H9 (cell line): ENCODE results near the gene CST11. TPM values are rescaled to one million over a fixed set of nuclear protein-coding genes. Genes with fewer than 3 reads are reported as not detected.
"Not testable (repeated sequence)": the region's sequence is repeated elsewhere in the genome, so short reads cannot be mapped to it uniquely, and the experiment has no call there.

Experiments used
- DNase-seq: peaks from one replicate; pipeline ENCODE4 v3.0.0-alpha.2; 2017
- H2AFZ ChIP-seq: one replicate; pipeline ENCODE4 v1.6.1; 2013; ENCODE audit warnings: mild to moderate bottlenecking, low read length, control low read depth, moderate library complexity
- H2AK5ac ChIP-seq: 2 replicates; pipeline ENCODE4 v1.6.1; 2013; ENCODE audit warnings: low read length, control low read depth, mixed read lengths; ENCODE audit not compliant: insufficient read length
- H2BK120ac ChIP-seq: one replicate; pipeline ENCODE4 v1.6.1; 2013; ENCODE audit warnings: low read depth, mild to moderate bottlenecking, low read length, control low read depth, inconsistent platforms; ENCODE audit not compliant: poor library complexity, severe bottlenecking
- H2BK12ac ChIP-seq: 2 replicates; pipeline ENCODE4 v1.6.1; 2013; ENCODE audit warnings: low read length, control low read depth, mixed read lengths, low read depth; ENCODE audit not compliant: insufficient read length
- H2BK15ac ChIP-seq: 2 replicates; pipeline ENCODE4 v1.6.1; 2013; ENCODE audit warnings: low read depth, low read length, control low read depth
- H2BK20ac ChIP-seq: one replicate; pipeline ENCODE4 v1.6.1; 2013; ENCODE audit warnings: low read depth, mild to moderate bottlenecking, low read length, control low read depth, inconsistent platforms; ENCODE audit not compliant: poor library complexity, severe bottlenecking
- H2BK5ac ChIP-seq: 2 replicates; pipeline ENCODE4 v1.6.1; 2013; ENCODE audit warnings: low read length, control low read depth, mixed read lengths; ENCODE audit not compliant: insufficient read length
- H3K14ac ChIP-seq: 2 replicates; pipeline ENCODE4 v1.6.1; 2013; ENCODE audit warnings: low read length, control low read depth; ENCODE audit not compliant: insufficient read depth
- H3K18ac ChIP-seq: 2 replicates; pipeline ENCODE4 v1.6.1; 2013; ENCODE audit warnings: low read depth, mild to moderate bottlenecking, mixed read lengths, low read length, control low read depth; ENCODE audit not compliant: insufficient read length
- H3K23ac ChIP-seq: 2 replicates; pipeline ENCODE4 v1.6.1; 2013; ENCODE audit warnings: low read length, control low read depth, mixed read lengths, low read depth; ENCODE audit not compliant: insufficient read length
- H3K23me2 ChIP-seq: 2 replicates; pipeline ENCODE4 v1.6.1; 2013; ENCODE audit warnings: low read depth, mild to moderate bottlenecking, mixed read lengths, low read length, control low read depth; ENCODE audit not compliant: insufficient read length, poor library complexity, severe bottlenecking
- H3K27ac ChIP-seq: 2 replicates; pipeline ENCODE4 v1.5.1; 2013; ENCODE audit warnings: low read length, control low read depth, mixed read lengths, low read depth; ENCODE audit not compliant: insufficient read length
- H3K27me3 ChIP-seq: 2 replicates; pipeline ENCODE4 v1.6.1; 2013; ENCODE audit warnings: low read length, control low read depth, inconsistent platforms; ENCODE audit not compliant: insufficient read depth
- H3K4ac ChIP-seq: 2 replicates; pipeline ENCODE4 v1.6.1; 2013; ENCODE audit warnings: low read depth, mild to moderate bottlenecking, control low read depth, inconsistent platforms, low read length, moderate library complexity
- H3K4me1 ChIP-seq: 2 replicates; pipeline ENCODE4 v1.6.1; 2013; ENCODE audit warnings: low read length, control low read depth, inconsistent platforms; ENCODE audit not compliant: insufficient read depth
- H3K4me2 ChIP-seq: 2 replicates; pipeline ENCODE4 v1.6.1; 2013; ENCODE audit warnings: low read length, control low read depth, mixed read lengths; ENCODE audit not compliant: insufficient read length, insufficient read depth
- H3K56ac ChIP-seq: 2 replicates; pipeline ENCODE4 v1.6.1; 2013; ENCODE audit warnings: low read depth, mild to moderate bottlenecking, mixed read lengths, low read length, control low read depth; ENCODE audit not compliant: insufficient read length
- H3K79me1 ChIP-seq: 2 replicates; pipeline ENCODE4 v1.6.1; 2013; ENCODE audit warnings: low read depth, mild to moderate bottlenecking, moderate library complexity, low read length, control low read depth, inconsistent platforms; ENCODE audit not compliant: insufficient read depth, poor library complexity, severe bottlenecking
- H3K79me2 ChIP-seq: 2 replicates; pipeline ENCODE4 v1.6.1; 2013; ENCODE audit warnings: low read length, control low read depth, inconsistent platforms; ENCODE audit not compliant: insufficient read depth
- H3K9ac ChIP-seq: 2 replicates; pipeline ENCODE4 v1.6.1; 2013; ENCODE audit warnings: low read length, control low read depth, mixed read lengths; ENCODE audit not compliant: insufficient read length; ENCODE audit errors: extremely low read depth
- H3K9me3 ChIP-seq: one replicate; pipeline ENCODE4 v1.6.1; 2013; ENCODE audit warnings: low read depth, low read length, inconsistent platforms; ENCODE audit not compliant: control insufficient read depth
- H3T11ph ChIP-seq: one replicate; pipeline ENCODE4 v1.6.1; 2013; ENCODE audit warnings: mild to moderate bottlenecking, low read length, control low read depth, inconsistent platforms
- H4K20me1 ChIP-seq: one replicate; pipeline ENCODE4 v1.6.1; 2013; ENCODE audit not compliant: control insufficient read depth, insufficient read length, insufficient read depth
- H4K5ac ChIP-seq: 2 replicates; pipeline ENCODE4 v1.6.1; 2013; ENCODE audit warnings: low read depth, mild to moderate bottlenecking, mixed read lengths, low read length, control low read depth; ENCODE audit not compliant: insufficient read length
- H4K8ac ChIP-seq: replicated peaks from 2 replicates; pipeline ENCODE4 v1.6.1; 2013; ENCODE audit warnings: low read length, control low read depth, mixed read lengths, low read depth; ENCODE audit not compliant: insufficient read length
- H4K91ac ChIP-seq: 2 replicates; pipeline ENCODE4 v1.6.1; 2013; ENCODE audit warnings: low read depth, mild to moderate bottlenecking, moderate library complexity, mixed read lengths, low read length, control low read depth; ENCODE audit not compliant: insufficient read length
- H3K27ac Mint-ChIP-seq, 3 experiments: 2 replicates in 2 of 3; 3 replicates in 1 of 3; pipeline ENCODE4 v1.8.0; 2020 to 2021; ENCODE audit warnings: mixed read lengths in 3 of 3, mild to moderate bottlenecking in 1 of 3, moderate library complexity in 1 of 3
- H3K27me3 Mint-ChIP-seq: 2 replicates; pipeline ENCODE4 v1.8.0; 2021; ENCODE audit warnings: low read depth, mild to moderate bottlenecking, moderate library complexity, mixed read lengths
- H3K36me3 Mint-ChIP-seq, 3 experiments: 2 replicates in 2 of 3; 3 replicates in 1 of 3; pipeline ENCODE4 v1.8.0; 2020 to 2021; ENCODE audit warnings: low read depth in 3 of 3, mixed read lengths in 3 of 3; ENCODE audit not compliant: insufficient read depth in 1 of 3
- H3K4me1 Mint-ChIP-seq, 2 experiments: 2 replicates each; pipeline ENCODE4 v1.8.0; 2020; ENCODE audit warnings: mixed read lengths in 2 of 2
- H3K4me3 Mint-ChIP-seq, 2 experiments: 2 replicates in 1 of 2; 3 replicates in 1 of 2; pipeline ENCODE4 v1.8.0; 2020 to 2021; ENCODE audit warnings: mild to moderate bottlenecking in 2 of 2, mixed read lengths in 2 of 2, moderate library complexity in 1 of 2
- H3K9me3 Mint-ChIP-seq, 2 experiments: 2 replicates in 1 of 2; 3 replicates in 1 of 2; pipeline ENCODE4 v1.8.0; 2020; ENCODE audit warnings: mild to moderate bottlenecking in 2 of 2, mixed read lengths in 2 of 2, moderate library complexity in 1 of 2
- WGBS: extraction: QIAGEN DNeasy Blood & Tissue Kit; methylation state at CpG from one replicate; pipeline ENCODE4 v1.1.7; 2013; ENCODE audit warnings: missing lambda C conversion rate, low lambda C conversion rate, mixed read lengths; ENCODE audit not compliant: insufficient read length; ENCODE audit errors: extremely low coverage; 5-methylcytosine and 5-hydroxymethylcytosine counted together
- total RNA-seq: library from RNA; stranded (reverse); gene quantifications from 2 replicates; pipeline ENCODE4 v1.2.1, GENCODE V29; 2021
- TF ChIP-seq, protein P1 (sequence below): fragments of 200-600 bp; sonication (generic); conservative IDR thresholded peaks from 3 replicates; pipeline ENCODE4 v1.8.0; 2021; ENCODE audit warnings: antibody characterized with exemption, mild to moderate bottlenecking

CST11 gene
- total RNA-seq, 1 experiment from 2014 or later, result not detected

DNA sequence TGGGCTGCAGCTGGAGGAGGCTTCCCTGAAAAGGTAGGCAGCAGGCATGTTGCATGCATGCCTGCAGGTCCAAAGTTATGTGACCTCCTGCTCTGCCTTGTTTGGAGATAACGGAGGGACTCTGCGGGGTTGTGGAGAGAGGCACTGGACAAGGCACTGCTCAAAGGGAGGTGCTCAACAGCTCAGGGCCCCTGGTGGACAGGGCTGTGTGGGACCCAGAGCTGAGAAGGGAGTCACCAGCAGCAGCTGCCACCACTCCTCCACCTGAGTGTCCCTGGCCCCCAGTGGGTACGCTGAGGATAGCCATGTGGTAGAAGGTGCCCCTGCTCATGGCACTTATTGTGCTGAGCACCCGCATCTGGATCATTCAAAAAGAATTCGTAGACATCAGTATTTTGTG, 22.7 kb upstream of the CST11 start:
- peaks cover 4% of the 10 kb centered on the region; the same call in 1 of the 2 replicates for H3K4me1 ChIP-seq
- no peak overlapping the region for H2BK15ac ChIP-seq
- H4K5ac ChIP-seq, result no peak overlapping the region
- WGBS, result no CpG with 5 or more reads among the region's 5 CpGs
- DNase-seq, result no peak
- H3K14ac ChIP-seq, result no peak overlapping the region; the same call in 1 of the 2 replicates
- H3K23me2 ChIP-seq, result no peaks in the 10 kb centered on the region
- no peaks in the 10 kb centered on the region for H3K27me3 ChIP-seq
- H2BK120ac ChIP-seq, result no peak overlapping the region
- H4K91ac ChIP-seq, result no peak overlapping the region
- no peak overlapping the region for H3K4me2 ChIP-seq
- H3K79me1 ChIP-seq, result no peaks in the 10 kb centered on the region
- H3K18ac ChIP-seq, result no peak overlapping the region
- no peak overlapping the region for H3K9ac ChIP-seq
- H3K27ac ChIP-seq, result no peak overlapping the region
- H2AK5ac ChIP-seq, result no peak overlapping the region
- TF ChIP-seq, protein P1, sequence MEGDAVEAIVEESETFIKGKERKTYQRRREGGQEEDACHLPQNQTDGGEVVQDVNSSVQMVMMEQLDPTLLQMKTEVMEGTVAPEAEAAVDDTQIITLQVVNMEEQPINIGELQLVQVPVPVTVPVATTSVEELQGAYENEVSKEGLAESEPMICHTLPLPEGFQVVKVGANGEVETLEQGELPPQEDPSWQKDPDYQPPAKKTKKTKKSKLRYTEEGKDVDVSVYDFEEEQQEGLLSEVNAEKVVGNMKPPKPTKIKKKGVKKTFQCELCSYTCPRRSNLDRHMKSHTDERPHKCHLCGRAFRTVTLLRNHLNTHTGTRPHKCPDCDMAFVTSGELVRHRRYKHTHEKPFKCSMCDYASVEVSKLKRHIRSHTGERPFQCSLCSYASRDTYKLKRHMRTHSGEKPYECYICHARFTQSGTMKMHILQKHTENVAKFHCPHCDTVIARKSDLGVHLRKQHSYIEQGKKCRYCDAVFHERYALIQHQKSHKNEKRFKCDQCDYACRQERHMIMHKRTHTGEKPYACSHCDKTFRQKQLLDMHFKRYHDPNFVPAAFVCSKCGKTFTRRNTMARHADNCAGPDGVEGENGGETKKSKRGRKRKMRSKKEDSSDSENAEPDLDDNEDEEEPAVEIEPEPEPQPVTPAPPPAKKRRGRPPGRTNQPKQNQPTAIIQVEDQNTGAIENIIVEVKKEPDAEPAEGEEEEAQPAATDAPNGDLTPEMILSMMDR, result no peak
- peaks cover 34 to 41% of the 10 kb centered on the region in 2 experiments for H3K4me1 Mint-ChIP-seq
- no peak overlapping the region for H3K4ac ChIP-seq
- no peak overlapping the region for H2BK12ac ChIP-seq
- no peak overlapping the region for H3K27ac Mint-ChIP-seq
- H3K27me3 Mint-ChIP-seq, result peaks cover 8% of the 10 kb centered on the region
- no peak overlapping the region for H2BK5ac ChIP-seq
- H3K36me3 Mint-ChIP-seq, result 0 out of 7 replicates have a peak, but pooled peaks cover 0 to 3% (median 0%) of the 10 kb centered on the region in 3 experiments
- H3T11ph ChIP-seq, result no peak overlapping the region
- no peaks in the 10 kb centered on the region for H3K79me2 ChIP-seq
- H4K8ac ChIP-seq, result no peak overlapping the region
- H3K9me3 Mint-ChIP-seq, result peaks cover 6 to 9% of the 10 kb centered on the region in 2 experiments; a peak in 3 of 5 replicates
- no peak overlapping the region for H2AFZ ChIP-seq
- no peak overlapping the region for H3K23ac ChIP-seq
- H3K56ac ChIP-seq, result no peak overlapping the region
- no peaks in the 10 kb centered on the region for H3K9me3 ChIP-seq
- H4K20me1 ChIP-seq, result no peaks in the 10 kb centered on the region
- no peak overlapping the region for H2BK20ac ChIP-seq
- no peak overlapping the region for H3K4me3 Mint-ChIP-seq

DNA sequence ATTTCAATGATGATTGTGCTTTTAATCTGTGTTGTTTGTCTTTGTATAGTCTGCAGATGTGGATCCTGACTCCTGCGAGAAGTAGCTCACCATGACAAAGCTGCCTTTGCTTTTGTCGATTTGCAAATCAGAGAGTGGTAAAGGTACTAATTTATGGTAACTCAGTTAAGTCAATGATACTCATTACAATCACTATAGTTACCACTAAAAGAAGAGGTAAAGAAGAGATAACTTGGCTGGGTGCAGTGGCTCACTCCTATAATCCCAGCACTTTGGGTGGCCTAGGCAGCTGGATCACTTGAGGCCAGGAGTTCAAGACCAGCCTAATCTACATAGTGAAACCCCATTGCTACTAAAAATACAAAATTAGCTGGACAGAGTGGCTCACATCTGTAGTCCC, 20.6 kb upstream of the CST11 start:
- not testable (repeated sequence) for H2BK15ac ChIP-seq, H2BK120ac ChIP-seq, H4K20me1 ChIP-seq, H3K23me2 ChIP-seq, H3K79me2 ChIP-seq, H3T11ph ChIP-seq, H3K4me1 ChIP-seq, H3K23ac ChIP-seq, H3K14ac ChIP-seq, H4K91ac ChIP-seq, H3K56ac ChIP-seq, H2AFZ ChIP-seq, H3K9me3 ChIP-seq, H2BK20ac ChIP-seq, H3K27me3 ChIP-seq, H4K5ac ChIP-seq, H4K8ac ChIP-seq, H2BK5ac ChIP-seq, H3K4me2 ChIP-seq, H3K4me3 Mint-ChIP-seq, H3K9ac ChIP-seq, H2BK12ac ChIP-seq, H3K36me3 Mint-ChIP-seq, H3K79me1 ChIP-seq, H3K18ac ChIP-seq, H3K9me3 Mint-ChIP-seq, H2AK5ac ChIP-seq, H3K4ac ChIP-seq, H3K27me3 Mint-ChIP-seq, H3K27ac ChIP-seq
- Mint-ChIP-seq H3K4me1 (peaks cover 44 to 60% of the 10 kb centered on the region in 2 experiments), H3K27ac (peak overlapping the region in 1 of 3 experiments; percentile 93; a peak in 3 of 7 replicates)
- no CpG with 5 or more reads among the region's 2 CpGs for WGBS
- DNase-seq, result peak; percentile 62
